ENCODE results near the gene GLB1L2.

GLB1L2 gene

GRCh38 chr11:134347441-134347840 lies 15.7 kb downstream of the GLB1L2 start:
- Histone ChIP-seq H2AFZ (ENCODE audit: insufficient read depth, low read length, poor library complexity) (no peak overlapping the region), H3K4me2 (ENCODE audit: low read length) (no peak overlapping the region), H3K23ac (ENCODE audit: low read length) (no peak overlapping the region), H3K9ac (ENCODE audit: low read length) (no peak overlapping the region), H3K27ac (ENCODE audit: low read depth, low read length) (no peak overlapping the region), H3K36me3 (ENCODE audit: control insufficient read depth in 1 of 2, insufficient read depth in 2 of 2, low read length in 2 of 2) (no peaks in the 10 kb centered on the region), H3K4ac (ENCODE audit: low read depth, low read length) (no peak overlapping the region), H2AK5ac (ENCODE audit: low read length) (no peak overlapping the region), H4K8ac (ENCODE audit: low read depth, low read length) (no peak overlapping the region), H3K14ac (ENCODE audit: low read length) (no peak overlapping the region), H3K4me1 (ENCODE audit: control insufficient read depth in 1 of 2, insufficient read depth in 2 of 2, low read length in 2 of 2) (no peaks in the 10 kb centered on the region), H4K91ac (ENCODE audit: low read depth, low read length) (no peak overlapping the region), H3K79me1 (ENCODE audit: low read length) (no peaks in the 10 kb centered on the region), H4K12ac (ENCODE audit: low read depth, low read length) (no peak overlapping the region), H2BK5ac (ENCODE audit: low read depth, low read length, poor library complexity) (no peak overlapping the region), H3K27me3 (ENCODE audit: insufficient read depth, low read length) (no peaks in the 10 kb centered on the region), H3K79me2 (ENCODE audit: control insufficient read depth, insufficient read depth, low read length, poor library complexity) (no peaks in the 10 kb centered on the region), H2BK120ac (ENCODE audit: insufficient read depth, low read length, poor library complexity) (no peak overlapping the region), H3K18ac (ENCODE audit: low read length) (no peak overlapping the region), H3K9me3 (ENCODE audit: insufficient read depth, low read depth, low read length) (peaks cover 3% of the 10 kb centered on the region), H3K4me3 (ENCODE audit: low read depth, low read length) (no peak overlapping the region), H2BK12ac (ENCODE audit: low read length) (no peak overlapping the region)
- no peak for DNase-seq
- WGBS (ENCODE audit: extremely low coverage, insufficient coverage, insufficient read length): no CpG with 5 or more reads among the region's 10 CpGs

DNA sequence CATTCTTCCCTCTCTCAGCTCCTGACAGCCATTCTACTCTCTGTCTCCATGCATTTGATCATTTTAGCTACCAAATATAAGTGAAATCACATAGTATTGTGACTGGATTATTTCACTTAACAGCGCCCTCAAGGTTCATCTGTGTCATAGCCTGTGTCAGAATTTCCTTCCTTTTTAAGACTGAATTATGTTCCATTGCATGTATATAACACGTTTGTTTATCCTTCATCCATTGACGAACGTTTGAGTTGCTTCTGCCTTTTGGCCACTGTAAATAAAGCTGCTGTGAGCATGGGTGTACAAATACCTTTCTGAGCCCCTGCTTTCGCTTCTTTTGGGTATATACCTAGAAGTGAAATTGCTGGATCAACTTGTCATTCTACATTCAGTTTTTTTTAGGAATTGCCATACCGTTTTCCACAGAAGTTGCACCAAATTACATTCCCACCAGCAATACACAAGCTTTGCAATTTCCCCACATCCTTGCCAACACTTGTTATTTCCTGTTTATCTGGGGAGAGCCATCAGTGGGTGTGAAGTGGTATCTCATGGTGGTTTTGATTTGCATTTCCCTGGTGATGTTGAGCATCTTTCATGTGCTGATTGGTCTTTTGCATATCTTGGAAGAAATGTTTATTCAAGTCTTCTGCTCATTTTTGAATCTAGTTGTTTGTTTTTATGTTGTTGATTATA lies 17.5 kb downstream of the GLB1L2 start:
- Histone ChIP-seq H3K14ac (ENCODE audit: low read length) (no peak overlapping the region), H3K79me2 (ENCODE audit: control insufficient read depth, insufficient read depth, low read length, poor library complexity) (no peaks in the 10 kb centered on the region), H2BK12ac (ENCODE audit: low read length) (no peak overlapping the region), H3K4me2 (ENCODE audit: low read length) (no peak overlapping the region), H4K8ac (ENCODE audit: low read depth, low read length) (no peak overlapping the region), H3K23ac (ENCODE audit: low read length) (no peak overlapping the region), H3K27ac (ENCODE audit: low read depth, low read length) (no peak overlapping the region), H2AK5ac (ENCODE audit: low read length) (no peak overlapping the region), H2BK120ac (ENCODE audit: insufficient read depth, low read length, poor library complexity) (no peak overlapping the region), H2BK5ac (ENCODE audit: low read depth, low read length, poor library complexity) (no peak overlapping the region), H3K9ac (ENCODE audit: low read length) (no peak overlapping the region), H3K4me3 (ENCODE audit: low read depth, low read length) (no peak overlapping the region), H4K91ac (ENCODE audit: low read depth, low read length) (no peak overlapping the region), H3K9me3 (ENCODE audit: insufficient read depth, low read depth, low read length) (peaks cover 2% of the 10 kb centered on the region), H2AFZ (ENCODE audit: insufficient read depth, low read length, poor library complexity) (no peak overlapping the region), H3K36me3 (ENCODE audit: control insufficient read depth in 1 of 2, insufficient read depth in 2 of 2, low read length in 2 of 2) (no peaks in the 10 kb centered on the region), H3K4me1 (ENCODE audit: control insufficient read depth in 1 of 2, insufficient read depth in 2 of 2, low read length in 2 of 2) (no peaks in the 10 kb centered on the region), H3K4ac (ENCODE audit: low read depth, low read length) (no peak overlapping the region), H3K18ac (ENCODE audit: low read length) (no peak overlapping the region), H4K12ac (ENCODE audit: low read depth, low read length) (no peak overlapping the region), H3K27me3 (ENCODE audit: insufficient read depth, low read length) (no peaks in the 10 kb centered on the region), H3K79me1 (ENCODE audit: low read length) (no peaks in the 10 kb centered on the region)
- no peak for DNase-seq
- no CpG with 5 or more reads among the region's 6 CpGs for WGBS (ENCODE audit: extremely low coverage, insufficient coverage, insufficient read length)

DNA sequence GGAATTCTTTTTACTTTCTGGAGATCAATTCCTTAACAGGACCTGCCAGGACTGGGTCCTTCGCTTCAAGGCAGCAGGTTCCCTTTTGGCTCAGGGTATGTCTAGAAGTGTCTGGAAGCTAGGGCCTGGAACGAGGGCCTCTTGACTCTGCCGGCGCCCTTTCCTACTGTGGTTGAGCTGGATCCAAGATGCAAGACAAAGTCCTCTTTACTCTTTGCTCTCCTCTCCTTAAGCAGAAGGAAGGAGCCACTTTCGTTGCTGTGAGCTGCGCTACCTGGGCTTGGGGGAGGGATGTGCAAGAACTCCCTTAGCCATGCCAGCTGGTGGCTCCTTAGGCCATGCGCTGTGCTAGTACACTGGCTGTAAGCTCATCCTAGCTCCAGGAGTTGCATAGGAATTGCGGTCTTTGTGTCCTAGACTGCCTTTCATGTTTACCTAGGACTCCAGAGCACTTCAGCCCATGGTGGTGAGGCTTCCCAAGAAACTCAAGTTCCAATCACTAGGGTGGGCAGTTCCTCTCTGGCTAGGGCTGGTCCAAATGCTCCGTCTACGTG lies 18.1 kb downstream of the GLB1L2 start:
- Histone ChIP-seq H2AK5ac (ENCODE audit: low read length) (no peak overlapping the region), H3K4ac (ENCODE audit: low read depth, low read length) (no peak overlapping the region), H2BK120ac (ENCODE audit: insufficient read depth, low read length, poor library complexity) (no peak overlapping the region), H3K9ac (ENCODE audit: low read length) (no peak overlapping the region), H2BK12ac (ENCODE audit: low read length) (no peak overlapping the region), H3K79me1 (ENCODE audit: low read length) (no peaks in the 10 kb centered on the region), H3K79me2 (ENCODE audit: control insufficient read depth, insufficient read depth, low read length, poor library complexity) (no peaks in the 10 kb centered on the region), H3K27ac (ENCODE audit: low read depth, low read length) (no peak overlapping the region), H3K23ac (ENCODE audit: low read length) (no peak overlapping the region), H3K27me3 (ENCODE audit: insufficient read depth, low read length) (no peaks in the 10 kb centered on the region), H3K14ac (ENCODE audit: low read length) (no peak overlapping the region), H3K9me3 (ENCODE audit: insufficient read depth, low read depth, low read length) (peaks cover 2% of the 10 kb centered on the region), H4K91ac (ENCODE audit: low read depth, low read length) (no peak overlapping the region), H2BK5ac (ENCODE audit: low read depth, low read length, poor library complexity) (no peak overlapping the region), H2AFZ (ENCODE audit: insufficient read depth, low read length, poor library complexity) (no peak overlapping the region), H3K36me3 (ENCODE audit: control insufficient read depth in 1 of 2, insufficient read depth in 2 of 2, low read length in 2 of 2) (no peaks in the 10 kb centered on the region), H3K4me3 (ENCODE audit: low read depth, low read length) (no peak overlapping the region), H3K18ac (ENCODE audit: low read length) (no peak overlapping the region), H4K12ac (ENCODE audit: low read depth, low read length) (no peak overlapping the region), H3K4me2 (ENCODE audit: low read length) (no peak overlapping the region), H3K4me1 (ENCODE audit: control insufficient read depth in 1 of 2, insufficient read depth in 2 of 2, low read length in 2 of 2) (no peaks in the 10 kb centered on the region), H4K8ac (ENCODE audit: low read depth, low read length) (no peak overlapping the region)
- DNase-seq: no peak
- no CpG with 5 or more reads among the region's 10 CpGs for WGBS (ENCODE audit: extremely low coverage, insufficient coverage, insufficient read length)

- H4K8ac ChIP-seq (ENCODE audit: low read depth, low read length): no peak overlapping the region
- no peak overlapping the region for H3K14ac ChIP-seq (ENCODE audit: low read length)
- H4K91ac ChIP-seq (ENCODE audit: low read depth, low read length): no peak overlapping the region
- H3K79me2 ChIP-seq (ENCODE audit: control insufficient read depth, insufficient read depth, low read length, poor library complexity): no peaks in the 10 kb centered on the region
- no peak overlapping the region for H3K27ac ChIP-seq (ENCODE audit: low read depth, low read length)
- peaks cover 2% of the 10 kb centered on the region for H3K9me3 ChIP-seq (ENCODE audit: insufficient read depth, low read depth, low read length)
- H2AFZ ChIP-seq (ENCODE audit: insufficient read depth, low read length, poor library complexity): no peak overlapping the region
- H3K4me2 ChIP-seq (ENCODE audit: low read length): no peak overlapping the region
- H3K4me3 ChIP-seq (ENCODE audit: low read depth, low read length): no peak overlapping the region
- no peak overlapping the region for H3K9ac ChIP-seq (ENCODE audit: low read length)
- H3K18ac ChIP-seq (ENCODE audit: low read length): no peak overlapping the region
- no peaks in the 10 kb centered on the region for H3K36me3 ChIP-seq (ENCODE audit: control insufficient read depth in 1 of 2, insufficient read depth in 2 of 2, low read length in 2 of 2)
- H3K4ac ChIP-seq (ENCODE audit: low read depth, low read length): no peak overlapping the region
- no peak for DNase-seq
- H2BK12ac ChIP-seq (ENCODE audit: low read length): no peak overlapping the region
- no peaks in the 10 kb centered on the region for H3K27me3 ChIP-seq (ENCODE audit: insufficient read depth, low read length)
- H4K12ac ChIP-seq (ENCODE audit: low read depth, low read length): no peak overlapping the region
- WGBS (ENCODE audit: extremely low coverage, insufficient coverage, insufficient read length): no CpG with 5 or more reads among the region's 9 CpGs
- H2BK120ac ChIP-seq (ENCODE audit: insufficient read depth, low read length, poor library complexity): no peak overlapping the region
- H3K4me1 ChIP-seq (ENCODE audit: control insufficient read depth in 1 of 2, insufficient read depth in 2 of 2, low read length in 2 of 2): no peaks in the 10 kb centered on the region
- H2AK5ac ChIP-seq (ENCODE audit: low read length): no peak overlapping the region
- H2BK5ac ChIP-seq (ENCODE audit: low read depth, low read length, poor library complexity): no peak overlapping the region
- H3K23ac ChIP-seq (ENCODE audit: low read length): no peak overlapping the region
- H3K79me1 ChIP-seq (ENCODE audit: low read length): no peaks in the 10 kb centered on the region
Observed at GRCh38 chr11:134350381-134350780, 18.6 kb downstream of the GLB1L2 start.

Measured in trophoblast cell (in vitro differentiated cells and primary cell).